Parathyroid adenoma (tissue), 2 donors: Measurements from ENCODE around the gene CCDC85B.
A peak's percentile ranks its signal among the peaks of the same experiment; 100 is the strongest.

ENCODE experiments used
- H2AFZ ChIP-seq: fragments of 300-600 bp; sonication (generic); one replicate; pipeline ENCODE4 v1.7.0; 2017; ENCODE audit warnings: antibody characterized with exemption, mild to moderate bottlenecking
- H3K27ac ChIP-seq: fragments of 300-600 bp; sonication (generic); one replicate; pipeline ENCODE4 v1.7.0; 2017
- H3K27me3 ChIP-seq: fragments of 300-600 bp; sonication (generic); one replicate; pipeline ENCODE4 v1.7.0; 2017; ENCODE audit warnings: low read length; ENCODE audit not compliant: control insufficient read depth, insufficient read depth
- H3K36me3 ChIP-seq: fragments of 300-600 bp; sonication (generic); one replicate; pipeline ENCODE4 v1.7.0; 2017; ENCODE audit warnings: low read length; ENCODE audit not compliant: control insufficient read depth, insufficient read depth
- H3K4me1 ChIP-seq: fragments of 300-600 bp; sonication (generic); one replicate; pipeline ENCODE4 v1.7.0; 2017; ENCODE audit warnings: control low read depth
- H3K4me2 ChIP-seq: fragments of 300-600 bp; sonication (generic); one replicate; pipeline ENCODE4 v1.7.0; 2017; ENCODE audit warnings: low read length
- H3K4me3 ChIP-seq: fragments of 300-600 bp; sonication (generic); one replicate; pipeline ENCODE4 v1.7.0; 2017; ENCODE audit warnings: low read depth, low read length
- H3K79me2 ChIP-seq: fragments of 300-600 bp; sonication (generic); one replicate; pipeline ENCODE4 v1.7.0; 2017; ENCODE audit warnings: control low read depth
- H3K9ac ChIP-seq: fragments of 300-600 bp; sonication (generic); one replicate; pipeline ENCODE4 v1.7.0; 2017; ENCODE audit warnings: mild to moderate bottlenecking
- H3K9me3 ChIP-seq: fragments of 300-600 bp; sonication (generic); one replicate; pipeline ENCODE4 v1.7.0; 2017; ENCODE audit warnings: low read length; ENCODE audit not compliant: control insufficient read depth
- CTCF ChIP-seq: fragments of 300-600 bp; sonication (generic); IDR thresholded peaks from one replicate; pipeline ENCODE4 v1.7.0; 2017; ENCODE audit warnings: antibody characterized with exemption, mild to moderate bottlenecking
- donor health status: primary hyperparathyroidism.

CCDC85B gene

GRCh38 chr11:65871811-65872548, 18.5 kb upstream of the CCDC85B start:
- H3K4me2 ChIP-seq: peak overlapping the region; percentile 59
- peak overlapping the region; percentile 67 for H3K27ac ChIP-seq
- H3K27me3 ChIP-seq: no peaks in the 10 kb centered on the region
- no peak overlapping the region for H3K9ac ChIP-seq
- H3K36me3 ChIP-seq: no peaks in the 10 kb centered on the region
- no peaks in the 10 kb centered on the region for H3K9me3 ChIP-seq
- peak overlapping the region; percentile 40 for H3K4me3 ChIP-seq
- no peaks in the 10 kb centered on the region for H3K4me1 ChIP-seq
- no peak for TF ChIP-seq CTCF
- peak overlapping the region; percentile 84 for H2AFZ ChIP-seq
- H3K79me2 ChIP-seq: no peaks in the 10 kb centered on the region

- peak within 1 kb of the TSS; percentile 60 for H3K4me3 ChIP-seq
- no peaks in the 10 kb centered on the region for H3K79me2 ChIP-seq
- H3K27me3 ChIP-seq: no peaks in the 10 kb centered on the region
- no peaks in the 10 kb centered on the region for H3K36me3 ChIP-seq
- TF ChIP-seq CTCF: no peak
- H3K4me2 ChIP-seq: peak within 1 kb of the TSS; percentile 86
- H3K9ac ChIP-seq: no peak within 1 kb of the TSS
- H3K9me3 ChIP-seq: no peaks in the 10 kb centered on the region
- peak within 1 kb of the TSS; percentile 92 for H2AFZ ChIP-seq
- peak within 1 kb of the TSS; percentile 76 for H3K27ac ChIP-seq
- no peaks in the 10 kb centered on the region for H3K4me1 ChIP-seq
These were observed 17.7 kb upstream of the CCDC85B start, which contains the start of gene EFEMP2 for GRCh38 chr11:65872586-65873317. EFEMP2 (minus strand) TSS chr11:65872800; CDS start chr11:65872354, 446 bp downstream.

GRCh38 chr11:65873318-65874156, 16.9 kb upstream of the CCDC85B start:
- Histone ChIP-seq H2AFZ (peak overlapping the region; percentile 92), H3K79me2 (no peaks in the 10 kb centered on the region), H3K4me1 (no peaks in the 10 kb centered on the region), H3K9me3 (no peaks in the 10 kb centered on the region), H3K4me3 (peak overlapping the region; percentile 60), H3K27me3 (no peaks in the 10 kb centered on the region), H3K36me3 (no peaks in the 10 kb centered on the region), H3K4me2 (peak overlapping the region; percentile 86), H3K27ac (peak overlapping the region; percentile 76), H3K9ac (no peak overlapping the region)
- no peak for TF ChIP-seq CTCF

GRCh38 chr11:65879617-65880016, 10.9 kb upstream of the CCDC85B start, which contains the start of gene CTSW:
CTSW (plus strand) TSS chr11:65879837; CDS start chr11:65879855, 18 bp downstream.
- Histone ChIP-seq H3K9ac (no peak within 1 kb of the TSS), H3K27me3 (no peaks in the 10 kb centered on the region), H3K4me3 (no peak within 1 kb of the TSS), H3K36me3 (no peaks in the 10 kb centered on the region), H3K27ac (no peak within 1 kb of the TSS), H3K9me3 (no peaks in the 10 kb centered on the region), H3K79me2 (no peaks in the 10 kb centered on the region), H2AFZ (no peak within 1 kb of the TSS), H3K4me1 (no peaks in the 10 kb centered on the region), H3K4me2 (no peak within 1 kb of the TSS)
- no peak for TF ChIP-seq CTCF
